Vagina (tissue), 2 donors: ENCODE measurements around the gene AGPS.
"Not testable (repeated sequence)": the region's sequence is repeated elsewhere in the genome, so short reads cannot be mapped to it uniquely, and the experiment has no call there.

ENCODE experiments used
- POLR2A ChIP-seq, 2 donors: fragments of 450-650 bp; IDR thresholded peaks; one replicate each; pipeline ENCODE4 v1.6.1; 2017; ENCODE audit warnings: antibody characterized with exemption in 2 of 2, mild to moderate bottlenecking in 2 of 2, moderate library complexity in 2 of 2
- POLR2AphosphoS5 ChIP-seq, 2 donors: sonication (generic); formaldehyde crosslinking; IDR thresholded peaks; one replicate each; pipeline ENCODE4 v1.9.0; 2017; ENCODE audit warnings: antibody characterized with exemption in 2 of 2, mild to moderate bottlenecking in 2 of 2, low read depth in 1 of 2; ENCODE audit not compliant: insufficient read depth in 1 of 2
- TF ChIP-seq, protein P1 (sequence below), 3 experiments: fragments of 450-650 bp in 2 of 3; fragments of 200-600 bp in 1 of 3; sonication (generic) in 1 of 3; IDR thresholded peaks; one replicate each; pipeline ENCODE4 v1.5.1; 2017 to 2019; ENCODE audit warnings: antibody characterized with exemption in 3 of 3, mild to moderate bottlenecking in 2 of 3, moderate library complexity in 2 of 3

GRCh38 chr2:177410629-177411028 is 18.1 kb downstream of the AGPS start:
- TF ChIP-seq, protein P1, sequence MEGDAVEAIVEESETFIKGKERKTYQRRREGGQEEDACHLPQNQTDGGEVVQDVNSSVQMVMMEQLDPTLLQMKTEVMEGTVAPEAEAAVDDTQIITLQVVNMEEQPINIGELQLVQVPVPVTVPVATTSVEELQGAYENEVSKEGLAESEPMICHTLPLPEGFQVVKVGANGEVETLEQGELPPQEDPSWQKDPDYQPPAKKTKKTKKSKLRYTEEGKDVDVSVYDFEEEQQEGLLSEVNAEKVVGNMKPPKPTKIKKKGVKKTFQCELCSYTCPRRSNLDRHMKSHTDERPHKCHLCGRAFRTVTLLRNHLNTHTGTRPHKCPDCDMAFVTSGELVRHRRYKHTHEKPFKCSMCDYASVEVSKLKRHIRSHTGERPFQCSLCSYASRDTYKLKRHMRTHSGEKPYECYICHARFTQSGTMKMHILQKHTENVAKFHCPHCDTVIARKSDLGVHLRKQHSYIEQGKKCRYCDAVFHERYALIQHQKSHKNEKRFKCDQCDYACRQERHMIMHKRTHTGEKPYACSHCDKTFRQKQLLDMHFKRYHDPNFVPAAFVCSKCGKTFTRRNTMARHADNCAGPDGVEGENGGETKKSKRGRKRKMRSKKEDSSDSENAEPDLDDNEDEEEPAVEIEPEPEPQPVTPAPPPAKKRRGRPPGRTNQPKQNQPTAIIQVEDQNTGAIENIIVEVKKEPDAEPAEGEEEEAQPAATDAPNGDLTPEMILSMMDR (IDR thresholded peaks at IDR 0.05), result not testable (repeated sequence)
- not testable (repeated sequence) for TF ChIP-seq POLR2A (IDR thresholded peaks at IDR 0.05); POLR2AphosphoS5 (IDR thresholded peaks at IDR 0.05; ENCODE audit: insufficient read depth in 1 of 2, low read depth in 1 of 2)
